Keratinocyte (primary cell): ENCODE measurements around the gene PRDX6. TPM values are rescaled to one million over a fixed set of nuclear protein-coding genes. Genes with fewer than 3 reads are reported as not detected.

Experiments
- DNase-seq: peaks from one replicate; pipeline ENCODE4 v3.0.0-alpha.2; 2011; ENCODE audit warnings: low read depth, missing footprints, low spot score
- FAIRE-seq: peaks from 2 replicates; lab custom pipeline; 2011; peaks lifted over from hg19 to GRCh38; lab: Jason Lieb, UNC
- H2AFZ ChIP-seq: 2 replicates; pipeline ENCODE4 v1.6.0; 2012; ENCODE audit warnings: low read length, control low read depth, inconsistent platforms; ENCODE audit not compliant: control insufficient read depth
- H3K27ac ChIP-seq: 2 replicates; pipeline ENCODE4 v1.5.1; 2011; ENCODE audit warnings: low read length; ENCODE audit not compliant: control insufficient read depth, insufficient read depth
- H3K27me3 ChIP-seq: 3 replicates; pipeline ENCODE4 v1.6.0; 2011; ENCODE audit warnings: low read length; ENCODE audit not compliant: control insufficient read depth, insufficient read depth; ENCODE audit errors: extremely low read depth
- H3K36me3 ChIP-seq, 2 experiments: 2 replicates in 1 of 2; 3 replicates in 1 of 2; pipeline ENCODE4 v1.5.1; 2011; ENCODE audit warnings: low read length in 2 of 2, mild to moderate bottlenecking in 1 of 2; ENCODE audit not compliant: control insufficient read depth in 2 of 2, insufficient read depth in 2 of 2; ENCODE audit errors: extremely low read depth in 1 of 2
- H3K4me1 ChIP-seq: 3 replicates; pipeline ENCODE4 v1.5.1; 2011; ENCODE audit warnings: low read length; ENCODE audit not compliant: control insufficient read depth, insufficient read depth; ENCODE audit errors: extremely low read depth
- H3K4me2 ChIP-seq: 3 replicates; pipeline ENCODE4 v1.6.0; 2011; ENCODE audit warnings: low read depth, low read length; ENCODE audit not compliant: control insufficient read depth, insufficient read depth; ENCODE audit errors: extremely low read depth
- H3K4me3 ChIP-seq, 3 experiments: fragments of 200-600 bp in 1 of 3; sonication (generic) in 1 of 3; 2 replicates in 2 of 3; 3 replicates in 1 of 3; pipeline ENCODE4 v1.5.1; 2011 to 2016; ENCODE audit warnings: low read length in 3 of 3, mild to moderate bottlenecking in 3 of 3, control low read depth in 2 of 3, inconsistent platforms in 1 of 3, low read depth in 1 of 3, mixed read lengths in 1 of 3, mixed run types in 1 of 3, moderate library complexity in 1 of 3; ENCODE audit not compliant: control insufficient read depth in 2 of 3, insufficient read depth in 2 of 3; ENCODE audit errors: extremely low read depth in 1 of 3
- H3K79me2 ChIP-seq: 2 replicates; pipeline ENCODE4 v1.6.0; 2012; ENCODE audit warnings: low read length; ENCODE audit not compliant: control insufficient read depth, insufficient read depth
- H3K9ac ChIP-seq: 3 replicates; pipeline ENCODE4 v1.6.0; 2011; ENCODE audit warnings: low read length; ENCODE audit not compliant: control insufficient read depth, insufficient read depth; ENCODE audit errors: extremely low read depth
- H3K9me1 ChIP-seq: 3 replicates; pipeline ENCODE4 v1.6.0; 2011; ENCODE audit warnings: low read length; ENCODE audit not compliant: control insufficient read depth, insufficient read depth; ENCODE audit errors: extremely low read depth
- H3K9me3 ChIP-seq: 2 replicates; pipeline ENCODE4 v1.5.1; 2012; ENCODE audit warnings: low read depth, low read length; ENCODE audit not compliant: control insufficient read depth
- H4K20me1 ChIP-seq: 3 replicates; pipeline ENCODE4 v1.6.0; 2011; ENCODE audit warnings: low read length; ENCODE audit not compliant: control insufficient read depth, insufficient read depth; ENCODE audit errors: extremely low read depth
- CTCF ChIP-seq, 3 experiments: IDR thresholded peaks in 1 of 3; conservative IDR thresholded peaks in 1 of 3; optimal IDR thresholded peaks in 1 of 3; 2 replicates in 2 of 3; 3 replicates in 1 of 3; pipeline versions ENCODE3 to v1.5.1; 2011; ENCODE audit warnings: low read length in 3 of 3, mild to moderate bottlenecking in 3 of 3, moderate library complexity in 2 of 3, control low read depth in 1 of 3, inconsistent platforms in 1 of 3; ENCODE audit not compliant: insufficient read depth in 2 of 3; ENCODE audit errors: extremely low read depth in 1 of 3
- EZH2 ChIP-seq: IDR thresholded peaks from one replicate; pipeline ENCODE4 v1.6.1; 2012; ENCODE audit warnings: inconsistent platforms, mild to moderate bottlenecking, low read length, moderate library complexity
- dilution Hi-C: fragments of 300-500 bp; cut with MboI; formaldehyde crosslinking; loops from one replicate; pipeline ENCODE4 v1.7.0; 2020; ENCODE audit warnings: low sequenced_read_pairs; ENCODE audit not compliant: extremely low pct_ligation_motif_present
- polyA plus RNA-seq, 5 experiments: library from polyadenylated mRNA; depleted of rRNA in 3 of 5; stranded (reverse) in 3 of 5; stranded (forward) in 1 of 5; unstranded in 1 of 5; fragments of >200 nt; gene quantifications; 1 replicate in 1 of 5; 2 replicates in 3 of 5; 3 replicates in 1 of 5; pipeline versions ENCODE4 v1.2.1 to v1.2.3, GENCODE V29; 2011 to 2012; ENCODE audit warnings: missing spikeins in 2 of 5, low read depth in 1 of 5, low replicate concordance in 1 of 5

Gene PRDX6
- polyA plus RNA-seq, 1 donor (not counting 4 experiments of a cell fraction or from before 2014, with no cell fraction given): 248 TPM

DNA sequence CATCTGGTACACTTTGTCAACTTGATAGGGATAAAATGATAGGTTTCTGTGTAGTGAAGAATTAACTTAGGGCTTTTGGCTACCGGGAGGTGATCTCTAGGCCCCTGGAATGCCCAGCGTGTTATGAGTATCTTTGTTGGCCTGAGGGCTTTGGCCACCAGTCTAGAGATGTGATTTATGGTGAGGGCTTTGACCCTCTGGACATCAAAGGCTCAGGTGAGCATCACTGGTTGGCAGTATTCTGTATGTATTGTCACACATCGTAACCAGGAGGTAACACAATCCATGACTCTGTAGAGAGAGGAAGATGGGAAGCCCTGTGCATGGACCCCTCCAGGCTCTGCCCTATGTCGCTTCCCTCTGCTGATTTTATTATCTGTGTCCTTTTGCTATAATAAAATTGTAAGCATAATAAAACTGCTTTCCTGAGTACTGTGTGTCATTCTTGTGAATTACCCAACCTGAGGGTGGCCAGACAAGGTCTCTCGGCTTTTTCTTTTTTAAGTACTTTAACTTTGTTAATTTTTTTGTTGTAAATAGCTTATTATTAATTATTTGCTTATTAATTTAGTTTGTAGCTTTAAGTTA, 40.2 kb upstream of the PRDX6 start:
- no peaks in the 10 kb centered on the region for H3K9me1 ChIP-seq
- no peaks in the 10 kb centered on the region for H3K27me3 ChIP-seq
- H3K4me2 ChIP-seq: no peak overlapping the region
- no peak for FAIRE-seq
- no peaks in the 10 kb centered on the region for H3K4me1 ChIP-seq
- H3K9ac ChIP-seq: no peak overlapping the region
- no peak for TF ChIP-seq EZH2
- no peak for TF ChIP-seq CTCF (optimal IDR thresholded peaks at IDR 0.05 in 1 of 3, IDR thresholded peaks at IDR 0.05 in 1 of 3, conservative IDR thresholded peaks at IDR 0.05 in 1 of 3; ENCODE audit: extremely low read depth in 1 of 3, insufficient read depth in 2 of 3, low read length in 3 of 3)
- no peak for DNase-seq
- H3K79me2 ChIP-seq: no peaks in the 10 kb centered on the region
- no peak overlapping the region for H3K27ac ChIP-seq
- dilution Hi-C loops: no loop called here
- no peak overlapping the region for H3K4me3 ChIP-seq
- no peaks in the 10 kb centered on the region for H3K36me3 ChIP-seq
- no peaks in the 10 kb centered on the region for H3K9me3 ChIP-seq
- no peak overlapping the region for H2AFZ ChIP-seq
- H4K20me1 ChIP-seq: no peaks in the 10 kb centered on the region

- Histone ChIP-seq H3K4me1 (no peaks in the 10 kb centered on the region), H3K27me3 (no peaks in the 10 kb centered on the region), H3K9me1 (no peaks in the 10 kb centered on the region), H3K9me3 (no peaks in the 10 kb centered on the region), H3K4me3 (no peak overlapping the region), H4K20me1 (no peaks in the 10 kb centered on the region), H3K79me2 (no peaks in the 10 kb centered on the region), H2AFZ (no peak overlapping the region), H3K36me3 (no peaks in the 10 kb centered on the region), H3K4me2 (no peak overlapping the region), H3K9ac (no peak overlapping the region), H3K27ac (no peak overlapping the region)
- TF ChIP-seq CTCF (optimal IDR thresholded peaks at IDR 0.05 in 1 of 3, IDR thresholded peaks at IDR 0.05 in 1 of 3, conservative IDR thresholded peaks at IDR 0.05 in 1 of 3; ENCODE audit: extremely low read depth in 1 of 3, insufficient read depth in 2 of 3, low read length in 3 of 3) (no peak), EZH2 (no peak)
- dilution Hi-C loops: no loop called here
- FAIRE-seq: no peak
- no peak for DNase-seq
Measured at GRCh38 chr1:173438675-173439074, 38.5 kb upstream of the PRDX6 start.
